PFSK-1 (cell line): ENCODE data around the gene GPR85.

Experiments
- FOXP2 ChIP-seq: optimal IDR thresholded peaks from 2 replicates; pipeline ENCODE3; 2011; ENCODE audit warnings: borderline replicate concordance, control low read depth, inconsistent platforms; ENCODE audit not compliant: insufficient read depth; ENCODE audit errors: extremely low read length, extremely low read depth
- POLR2AphosphoS5 ChIP-seq: IDR thresholded peaks from 2 replicates; pipeline ENCODE4 v1.6.1; 2012; ENCODE audit warnings: low read depth, mild to moderate bottlenecking, control low read depth, low read length, moderate library complexity
- SIN3A ChIP-seq: IDR thresholded peaks from 2 replicates; pipeline ENCODE4 v1.6.1; 2012; ENCODE audit warnings: mild to moderate bottlenecking, low read length, moderate library complexity, borderline replicate concordance; ENCODE audit not compliant: insufficient read depth
- TAF1 ChIP-seq: IDR thresholded peaks from 2 replicates; pipeline ENCODE4 v1.6.1; 2012; ENCODE audit warnings: low read length, control low read depth, borderline replicate concordance; ENCODE audit not compliant: insufficient read depth
- TF ChIP-seq, protein P1 (sequence below), 2 experiments: IDR thresholded peaks; 2 replicates each; pipeline versions ENCODE4 v1.6.1 to v1.8.0; 2011 to 2012; ENCODE audit warnings: low read depth in 2 of 2, low read length in 2 of 2, control low read depth in 1 of 2, inconsistent platforms in 1 of 2, mild to moderate bottlenecking in 1 of 2, moderate library complexity in 1 of 2; ENCODE audit not compliant: insufficient read depth in 1 of 2

GPR85 gene

DNA sequence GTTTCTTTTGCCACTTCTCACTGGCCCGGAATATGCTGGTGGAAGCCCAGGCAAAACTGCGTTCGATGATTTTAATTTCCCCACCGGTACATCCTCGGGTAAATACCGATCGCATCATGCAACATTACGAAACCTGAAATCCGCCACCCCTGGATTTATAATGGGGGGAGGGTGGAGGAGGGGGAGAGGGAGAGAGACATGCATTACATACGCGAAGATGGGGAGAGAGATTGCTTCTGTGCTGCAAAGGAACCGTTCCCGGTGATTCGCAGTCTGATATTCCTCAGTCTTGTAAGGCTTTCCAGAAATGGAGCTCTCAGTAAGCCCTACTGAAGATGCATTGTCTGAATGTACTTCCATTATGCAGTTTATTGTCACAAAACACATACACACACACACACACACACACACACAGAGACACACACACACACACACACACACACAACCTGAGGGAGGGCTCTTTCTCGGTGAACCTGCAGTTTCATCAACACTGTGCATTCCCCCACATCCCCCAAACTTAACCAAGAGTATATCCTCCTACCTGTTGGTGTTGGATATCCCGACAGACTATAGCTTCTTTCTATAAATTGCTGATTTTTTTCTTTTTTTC is 741 bp downstream of the GPR85 start:
- TF ChIP-seq POLR2AphosphoS5: no peak
- TF ChIP-seq SIN3A: no peak
- TF ChIP-seq, protein P1, sequence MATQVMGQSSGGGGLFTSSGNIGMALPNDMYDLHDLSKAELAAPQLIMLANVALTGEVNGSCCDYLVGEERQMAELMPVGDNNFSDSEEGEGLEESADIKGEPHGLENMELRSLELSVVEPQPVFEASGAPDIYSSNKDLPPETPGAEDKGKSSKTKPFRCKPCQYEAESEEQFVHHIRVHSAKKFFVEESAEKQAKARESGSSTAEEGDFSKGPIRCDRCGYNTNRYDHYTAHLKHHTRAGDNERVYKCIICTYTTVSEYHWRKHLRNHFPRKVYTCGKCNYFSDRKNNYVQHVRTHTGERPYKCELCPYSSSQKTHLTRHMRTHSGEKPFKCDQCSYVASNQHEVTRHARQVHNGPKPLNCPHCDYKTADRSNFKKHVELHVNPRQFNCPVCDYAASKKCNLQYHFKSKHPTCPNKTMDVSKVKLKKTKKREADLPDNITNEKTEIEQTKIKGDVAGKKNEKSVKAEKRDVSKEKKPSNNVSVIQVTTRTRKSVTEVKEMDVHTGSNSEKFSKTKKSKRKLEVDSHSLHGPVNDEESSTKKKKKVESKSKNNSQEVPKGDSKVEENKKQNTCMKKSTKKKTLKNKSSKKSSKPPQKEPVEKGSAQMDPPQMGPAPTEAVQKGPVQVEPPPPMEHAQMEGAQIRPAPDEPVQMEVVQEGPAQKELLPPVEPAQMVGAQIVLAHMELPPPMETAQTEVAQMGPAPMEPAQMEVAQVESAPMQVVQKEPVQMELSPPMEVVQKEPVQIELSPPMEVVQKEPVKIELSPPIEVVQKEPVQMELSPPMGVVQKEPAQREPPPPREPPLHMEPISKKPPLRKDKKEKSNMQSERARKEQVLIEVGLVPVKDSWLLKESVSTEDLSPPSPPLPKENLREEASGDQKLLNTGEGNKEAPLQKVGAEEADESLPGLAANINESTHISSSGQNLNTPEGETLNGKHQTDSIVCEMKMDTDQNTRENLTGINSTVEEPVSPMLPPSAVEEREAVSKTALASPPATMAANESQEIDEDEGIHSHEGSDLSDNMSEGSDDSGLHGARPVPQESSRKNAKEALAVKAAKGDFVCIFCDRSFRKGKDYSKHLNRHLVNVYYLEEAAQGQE (IDR thresholded peaks at IDR 0.05; ENCODE audit: insufficient read depth in 1 of 2, low read depth in 2 of 2, low read length in 2 of 2): no peak
- no peak for TF ChIP-seq FOXP2

DNA sequence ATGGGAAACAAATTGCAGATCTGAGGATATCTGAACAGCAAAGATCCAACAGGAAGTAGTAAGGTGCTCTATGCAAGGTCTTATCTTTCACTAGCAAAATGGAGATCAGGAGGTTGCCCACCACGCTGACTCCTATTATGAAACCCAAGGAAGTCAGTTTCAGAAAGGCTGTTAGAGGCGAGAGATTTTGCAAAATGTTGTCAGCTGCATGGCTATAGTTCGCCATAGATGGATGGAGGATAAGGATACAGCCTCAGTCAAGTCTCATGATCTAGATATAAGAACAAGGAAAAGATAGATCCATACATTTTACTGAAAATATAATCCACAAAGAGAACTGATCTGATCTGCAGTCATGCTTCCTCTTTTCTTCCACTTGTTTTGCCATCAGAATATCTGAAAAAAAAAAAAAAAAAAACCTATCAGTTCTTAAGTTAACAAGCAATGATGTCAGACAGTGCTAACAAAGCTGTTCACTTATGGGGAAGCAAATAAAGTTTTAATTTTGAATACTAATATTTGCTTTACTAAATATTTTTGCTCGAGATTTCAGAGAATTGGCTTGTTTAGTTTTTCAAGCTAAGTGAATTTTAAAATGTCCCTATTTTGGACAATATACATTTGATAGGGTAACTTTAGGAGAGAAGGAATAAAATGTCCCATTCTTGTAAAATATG is 2.0 kb downstream of the GPR85 start:
- no peak for TF ChIP-seq FOXP2
- no peak for TF ChIP-seq SIN3A
- TF ChIP-seq TAF1: no peak
- TF ChIP-seq, protein P1 (IDR thresholded peaks at IDR 0.05; ENCODE audit: insufficient read depth in 1 of 2, low read depth in 2 of 2, low read length in 2 of 2): no peak
- TF ChIP-seq POLR2AphosphoS5: no peak

DNA sequence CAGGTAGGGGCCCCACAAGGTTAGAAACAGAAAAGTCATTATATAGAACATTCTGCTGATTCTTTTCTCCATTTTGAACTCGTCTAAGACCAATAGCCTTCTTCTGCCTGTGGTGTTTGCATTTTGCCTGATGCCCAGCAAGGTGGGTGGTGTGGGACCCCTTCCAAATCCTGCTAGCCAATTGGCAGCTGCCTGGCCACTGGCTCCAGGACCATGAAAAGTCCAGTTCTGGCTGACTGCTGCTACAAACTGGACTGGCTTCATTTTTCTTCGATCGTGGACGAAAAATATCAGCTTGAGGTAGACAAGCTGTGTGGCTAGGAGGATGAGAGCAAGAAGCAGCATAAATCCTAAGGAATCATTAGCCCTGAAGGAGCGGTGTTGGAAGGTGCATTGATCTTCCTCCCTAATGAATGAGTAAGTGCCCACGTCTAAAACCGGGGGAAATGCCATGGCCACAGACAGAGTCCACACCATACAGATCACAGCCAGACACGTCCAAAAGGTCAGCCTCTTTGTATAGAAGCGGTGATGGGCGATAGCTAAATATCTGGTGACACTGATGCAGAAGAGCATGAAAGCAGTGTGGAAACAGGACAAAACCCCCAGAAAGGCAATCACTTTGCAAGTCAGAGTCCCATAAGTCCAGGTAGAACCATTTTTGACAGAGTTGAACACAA is 2.7 kb downstream of the GPR85 start:
- TF ChIP-seq, protein P1 (IDR thresholded peaks at IDR 0.05; ENCODE audit: insufficient read depth in 1 of 2, low read depth in 2 of 2, low read length in 2 of 2): no peak
- TF ChIP-seq FOXP2 (no peak), POLR2AphosphoS5 (no peak), TAF1 (no peak), SIN3A (no peak)

DNA sequence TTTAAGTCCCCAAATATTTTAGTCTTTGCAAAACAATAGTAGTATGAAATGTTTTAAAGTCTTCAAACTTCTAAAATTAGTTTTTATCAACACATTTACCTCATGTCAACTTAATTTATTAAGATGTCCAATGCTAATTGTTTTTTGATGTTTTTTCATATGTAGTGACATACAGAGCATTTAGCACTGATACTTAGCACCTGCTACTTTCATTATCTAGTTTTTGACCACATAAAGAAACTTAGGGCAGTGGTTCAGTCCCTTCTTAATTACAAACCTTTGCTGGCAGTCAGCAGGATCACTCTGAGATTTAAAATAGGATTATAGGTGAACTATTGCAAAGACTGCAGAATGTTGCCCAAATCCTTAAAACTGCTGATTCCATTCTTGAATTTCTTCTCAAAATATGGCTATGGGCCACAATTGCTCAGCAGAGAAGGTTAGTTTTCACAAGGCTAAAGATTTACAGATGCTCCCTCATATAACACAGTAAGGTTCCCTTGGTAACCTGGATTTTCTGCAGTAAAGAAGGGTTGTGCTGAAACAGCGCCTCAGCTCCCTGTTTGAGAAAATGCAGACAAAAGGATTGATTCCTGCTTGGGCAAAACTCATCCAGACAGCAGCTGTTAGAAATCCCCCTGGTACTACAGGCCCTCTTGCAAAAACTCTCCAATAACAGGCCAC is 3.4 kb downstream of the GPR85 start:
- TF ChIP-seq POLR2AphosphoS5 (no peak), TAF1 (no peak), FOXP2 (no peak)

DNA sequence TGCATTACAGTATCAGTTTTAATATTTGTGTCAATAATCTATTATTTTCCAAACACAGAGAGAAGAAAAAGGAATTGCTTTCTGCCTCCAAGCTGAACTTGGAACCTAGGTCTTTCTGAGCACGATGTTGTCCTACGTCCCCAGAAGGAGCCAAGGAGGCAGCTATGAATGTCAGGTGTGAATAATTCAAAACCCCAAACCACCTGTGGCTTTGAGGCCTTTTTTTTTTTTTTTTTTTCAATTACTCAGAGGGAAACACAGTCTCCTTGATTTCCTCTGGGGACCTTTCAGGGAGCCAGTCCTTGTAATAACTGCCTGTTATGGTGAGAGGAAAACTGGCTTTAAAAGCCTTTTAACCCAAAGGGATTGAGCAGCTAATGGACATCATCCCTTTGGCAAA is 8.3 kb downstream of the GPR85 start:
- TF ChIP-seq, protein P1 (IDR thresholded peaks at IDR 0.05; ENCODE audit: insufficient read depth in 1 of 2, low read depth in 2 of 2, low read length in 2 of 2): no peak
- no peak for TF ChIP-seq FOXP2
- no peak for TF ChIP-seq TAF1
- TF ChIP-seq POLR2AphosphoS5: no peak
- TF ChIP-seq SIN3A: no peak
